K562 (cell line): Measurements from ENCODE around the gene CIAPIN1. TPM values are rescaled to one million over a fixed set of nuclear protein-coding genes. Genes with fewer than 3 reads are reported as not detected.

Experiments used
- ARHGAP35 ChIP-seq: fragments of 450-650 bp; IDR thresholded peaks from 2 replicates; pipeline ENCODE4 v1.6.1; 2018; ENCODE audit not compliant: partially characterized antibody
- ATF7 ChIP-seq: fragments of 450-650 bp; IDR thresholded peaks from 2 replicates; pipeline ENCODE4 v1.7.1; 2014; ENCODE audit warnings: mild to moderate bottlenecking, moderate library complexity
- DACH1 ChIP-seq: fragments of 450-650 bp; IDR thresholded peaks from 2 replicates; pipeline ENCODE4 v1.6.1; 2018; ENCODE audit not compliant: partially characterized antibody
- ELF4 ChIP-seq: fragments of 450-650 bp; formaldehyde crosslinking; IDR thresholded peaks from 2 replicates; pipeline ENCODE4 v1.4.0; 2022; ENCODE audit warnings: missing genetic modification characterization
- ELK1 ChIP-seq: sonication (generic); formaldehyde crosslinking; IDR thresholded peaks from 2 replicates; pipeline ENCODE4 v1.8.1; 2022; ENCODE audit warnings: missing genetic modification reagents
- EP400 ChIP-seq: fragments of 450-650 bp; IDR thresholded peaks from 2 replicates; pipeline ENCODE4 v1.6.1; 2017; ENCODE audit warnings: antibody characterized with exemption, mild to moderate bottlenecking, moderate library complexity
- GTF2B ChIP-seq: IDR thresholded peaks from 2 replicates; pipeline ENCODE4 v1.6.1; 2011; ENCODE audit not compliant: insufficient read length; ENCODE audit errors: extremely low read depth
- HDAC1 ChIP-seq, 2 experiments: fragments of 450-650 bp; IDR thresholded peaks; 2 replicates each; pipeline ENCODE4 v1.6.1; 2016 to 2017; ENCODE audit warnings: inconsistent platforms in 1 of 2, mild to moderate bottlenecking in 1 of 2, moderate library complexity in 1 of 2
- LCOR ChIP-seq: sonication (generic); formaldehyde crosslinking; IDR thresholded peaks from 2 replicates; pipeline ENCODE4 v1.8.0; 2022; ENCODE audit warnings: mild to moderate bottlenecking, missing genetic modification reagents
- MCM7 ChIP-seq, 2 experiments: fragments of 450-650 bp; IDR thresholded peaks; 2 replicates each; pipeline ENCODE4 v1.6.1; 2016 to 2018
- MTA3 ChIP-seq: fragments of 450-650 bp; formaldehyde crosslinking; IDR thresholded peaks from 2 replicates; pipeline ENCODE4 v1.6.1; 2017; ENCODE audit warnings: mild to moderate bottlenecking, borderline replicate concordance
- PHF20 ChIP-seq: fragments of 450-650 bp; IDR thresholded peaks from 2 replicates; pipeline ENCODE4 v1.6.1; 2018; ENCODE audit not compliant: partially characterized antibody
- SRSF3 ChIP-seq: fragments of 200-400 bp; formaldehyde crosslinking; IDR thresholded peaks from 2 replicates; pipeline ENCODE4 v1.6.1; 2016; ENCODE audit warnings: mild to moderate bottlenecking, low read length, moderate library complexity; ENCODE audit not compliant: insufficient read depth
- TCF7L2 ChIP-seq: fragments of 150-350 bp; IDR thresholded peaks from 2 replicates; pipeline ENCODE4 v1.6.1; 2016; ENCODE audit warnings: low read depth, mild to moderate bottlenecking, low read length, moderate library complexity
- TEAD2 ChIP-seq: fragments of 450-650 bp; IDR thresholded peaks from 2 replicates; pipeline ENCODE4 v1.6.1; 2016; ENCODE audit warnings: missing genetic modification characterization, control low read depth, missing compliant biosample characterization
- THRAP3 ChIP-seq: fragments of 450-650 bp; IDR thresholded peaks from 2 replicates; pipeline ENCODE4 v1.6.1; 2016; ENCODE audit warnings: mild to moderate bottlenecking, inconsistent platforms, borderline replicate concordance
- YY1 ChIP-seq, 3 experiments: IDR thresholded peaks; 2 replicates each; pipeline ENCODE4 v1.6.1; 2011; ENCODE audit warnings: low read length in 2 of 3, mild to moderate bottlenecking in 2 of 3, moderate library complexity in 2 of 3, borderline replicate concordance in 1 of 3, control low read depth in 1 of 3, low read depth in 1 of 3; ENCODE audit not compliant: insufficient read depth in 3 of 3, insufficient replicate concordance in 2 of 3, control insufficient read depth in 1 of 3, insufficient read length in 1 of 3; ENCODE audit errors: extremely low read depth in 1 of 3
- ZMIZ1 ChIP-seq, 2 experiments: fragments of 150-350 bp in 1 of 2; IDR thresholded peaks; 2 replicates each; pipeline ENCODE4 v1.6.1; 2012 to 2016; ENCODE audit warnings: low read depth in 2 of 2, low read length in 2 of 2, mild to moderate bottlenecking in 1 of 2, moderate library complexity in 1 of 2
- ZNF146 ChIP-seq: IDR thresholded peaks from one replicate; pipeline ENCODE4 v1.6.1; 2018; ENCODE audit warnings: missing compliant biosample characterization; ENCODE audit not compliant: unreplicated experiment
- polyA plus RNA-seq, 8 experiments: library from polyadenylated mRNA; depleted of rRNA in 4 of 8; stranded (reverse) in 5 of 8; unstranded in 3 of 8; fragments of >200 nt; fragmentation: Nextera tagmentation in 2 of 8; fragmentation: Illumina TruSeq in 1 of 8; extraction: Ambion mirVana in 2 of 8; extraction: Trizol in 1 of 8; gene quantifications; 2 replicates each; pipeline versions ENCODE4 v1.2.1 to v1.2.3, GENCODE V29; 2011 to 2014; ENCODE audit warnings: inconsistent platforms in 1 of 8, missing spikeins in 1 of 8
- total RNA-seq, 7 experiments: library from RNA; depleted of rRNA in 6 of 7; stranded (reverse); fragments of >200 nt in 6 of 7; fragmentation: Illumina TruSeq in 2 of 7; extraction: Trizol in 2 of 7; gene quantifications; 2 replicates each; pipeline versions ENCODE4 v1.2.1 to v1.2.3, GENCODE V29; 2011 to 2021; ENCODE audit warnings: low replicate concordance in 1 of 7
- TF ChIP-seq, protein P1 (sequence below): sonication (generic); formaldehyde crosslinking; IDR thresholded peaks from 2 replicates; pipeline ENCODE4 v1.8.0; 2022; ENCODE audit warnings: mild to moderate bottlenecking, missing genetic modification reagents

CIAPIN1 gene
- total and polyA plus RNA-seq, 9 of the 15 experiments (the other 6 are each of a cell fraction or from before 2014, with no cell fraction given) = 71.8 to 263 (median 95.7) TPM

DNA sequence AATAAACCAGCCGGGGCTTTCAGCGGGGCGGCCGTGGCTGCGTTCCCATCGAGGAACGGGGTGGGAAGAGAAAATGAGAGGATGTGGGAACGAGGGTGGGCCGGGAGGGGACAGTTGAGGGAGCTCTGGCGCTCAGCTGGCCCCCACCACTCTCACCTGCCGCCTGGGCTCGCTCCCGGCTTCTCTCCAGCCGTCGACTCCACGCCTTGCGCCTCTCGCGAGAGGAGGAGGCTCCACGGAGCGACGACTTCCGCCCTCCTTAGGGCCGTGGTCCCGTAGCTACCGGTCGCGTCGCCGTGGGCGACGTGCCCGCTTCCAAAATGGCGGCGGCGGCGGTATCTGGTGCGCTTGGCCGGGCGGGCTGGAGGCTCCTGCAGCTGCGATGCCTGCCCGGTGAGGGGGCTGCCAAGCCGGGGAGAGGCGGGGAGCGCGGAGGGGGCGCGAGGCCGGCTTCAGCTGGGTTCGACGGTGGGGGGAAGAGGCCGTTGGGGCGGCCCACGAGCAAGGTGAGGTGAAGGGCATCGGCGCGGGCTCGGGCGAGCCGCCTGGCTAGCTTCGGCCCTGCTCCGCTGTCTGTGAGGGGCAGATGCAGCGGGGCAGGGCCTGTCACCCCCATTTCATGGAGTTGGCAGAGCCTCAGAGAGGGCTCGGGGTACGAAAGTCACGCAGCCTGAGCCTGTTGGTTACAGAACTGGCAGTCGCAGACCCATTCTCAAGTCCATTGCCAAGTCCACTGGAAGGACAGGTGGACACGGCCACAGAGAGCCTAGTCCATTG is at the start of gene CIAPIN1, which contains the start of gene COQ9 (continued):
- TF ChIP-seq, protein P1, sequence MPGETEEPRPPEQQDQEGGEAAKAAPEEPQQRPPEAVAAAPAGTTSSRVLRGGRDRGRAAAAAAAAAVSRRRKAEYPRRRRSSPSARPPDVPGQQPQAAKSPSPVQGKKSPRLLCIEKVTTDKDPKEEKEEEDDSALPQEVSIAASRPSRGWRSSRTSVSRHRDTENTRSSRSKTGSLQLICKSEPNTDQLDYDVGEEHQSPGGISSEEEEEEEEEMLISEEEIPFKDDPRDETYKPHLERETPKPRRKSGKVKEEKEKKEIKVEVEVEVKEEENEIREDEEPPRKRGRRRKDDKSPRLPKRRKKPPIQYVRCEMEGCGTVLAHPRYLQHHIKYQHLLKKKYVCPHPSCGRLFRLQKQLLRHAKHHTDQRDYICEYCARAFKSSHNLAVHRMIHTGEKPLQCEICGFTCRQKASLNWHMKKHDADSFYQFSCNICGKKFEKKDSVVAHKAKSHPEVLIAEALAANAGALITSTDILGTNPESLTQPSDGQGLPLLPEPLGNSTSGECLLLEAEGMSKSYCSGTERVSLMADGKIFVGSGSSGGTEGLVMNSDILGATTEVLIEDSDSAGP = no peak
- TF ChIP-seq ELF4 (CRISPR knock-in tag) (peak; percentile 76; the same call in 1 of the 2 replicates), ZNF146 (CRISPR knock-in tag) (no peak), ZMIZ1 (IDR thresholded peaks at IDR 0.05; ENCODE audit: low read depth in 2 of 2, low read length in 2 of 2) (no peak), EP400 (peak; percentile 84; the same call in 1 of the 2 replicates), DACH1 (peak; percentile 23), SRSF3 (no peak), MCM7 (IDR thresholded peaks at IDR 0.05) (no peak), LCOR (CRISPR knock-in tag) (peak; percentile 87), ARHGAP35 (peak; percentile 95), HDAC1 (IDR thresholded peaks at IDR 0.05) (peak in 1 of 2 experiments; percentile 93; a peak in 2 of 4 replicates), YY1 (IDR thresholded peaks at IDR 0.05; ENCODE audit: borderline replicate concordance in 1 of 3, control insufficient read depth in 1 of 3, extremely low read depth in 1 of 3, insufficient read depth in 3 of 3, insufficient read length in 1 of 3, insufficient replicate concordance in 2 of 3, low read depth in 1 of 3, low read length in 2 of 3) (peak; percentile 98 to 100 (median 99)), GTF2B (no peak), MTA3 (peak; percentile 76; the same call in 1 of the 2 replicates), ELK1 (CRISPR knock-in tag) (no peak), THRAP3 (no peak), TEAD2 (no peak), TCF7L2 (no peak), PHF20 (peak; percentile 84), ATF7 (peak; percentile 72; the same call in 1 of the 2 replicates)
